Liver (tissue), 9 donors: ENCODE results near the gene FKBP15. TPM values are rescaled to one million over a fixed set of nuclear protein-coding genes. Genes with fewer than 3 reads are reported as not detected.

ENCODE experiments used
- DNase-seq: peaks from one replicate; pipeline ENCODE4 v3.0.0-alpha.2; 2017; ENCODE audit warnings: low spot score
- H3K27ac ChIP-seq, 2 donors: one replicate each; pipeline ENCODE4 v1.7.0; 2013; ENCODE audit warnings: inconsistent platforms in 2 of 2, low read length in 2 of 2, control low read depth in 1 of 2, low read depth in 1 of 2, mild to moderate bottlenecking in 1 of 2
- H3K27me3 ChIP-seq, 4 donors: one replicate each; pipeline versions ENCODE4 v1.6.1 to v1.7.0; 2013; ENCODE audit warnings: low read length in 3 of 4, inconsistent platforms in 1 of 4, mild to moderate bottlenecking in 1 of 4, moderate library complexity in 1 of 4; ENCODE audit not compliant: control insufficient read depth in 4 of 4, insufficient read depth in 4 of 4
- H3K36me3 ChIP-seq, 4 donors: one replicate each; pipeline versions ENCODE4 v1.6.1 to v1.7.0; 2013; ENCODE audit warnings: low read length in 3 of 4, mild to moderate bottlenecking in 3 of 4, low read depth in 1 of 4, moderate library complexity in 1 of 4; ENCODE audit not compliant: control insufficient read depth in 4 of 4, insufficient read depth in 3 of 4
- H3K4me1 ChIP-seq, 4 donors: one replicate each; pipeline versions ENCODE4 v1.6.1 to v1.7.0; 2013; ENCODE audit warnings: low read length in 3 of 4, mild to moderate bottlenecking in 3 of 4, moderate library complexity in 1 of 4; ENCODE audit not compliant: control insufficient read depth in 4 of 4, insufficient read depth in 4 of 4
- H3K4me3 ChIP-seq, 3 donors: one replicate each; pipeline versions ENCODE4 v1.6.1 to v1.7.0; 2013; ENCODE audit warnings: low read length in 3 of 3, control low read depth in 1 of 3, low read depth in 1 of 3, mild to moderate bottlenecking in 1 of 3
- H3K9ac ChIP-seq, 2 donors: one replicate each; pipeline ENCODE4 v1.7.0; 2013; ENCODE audit warnings: low read length in 2 of 2, mild to moderate bottlenecking in 2 of 2, moderate library complexity in 2 of 2, control low read depth in 1 of 2, low read depth in 1 of 2
- H3K9me3 ChIP-seq, 4 donors: one replicate each; pipeline versions ENCODE4 v1.6.1 to v1.7.0; 2013; ENCODE audit warnings: low read length in 3 of 4; ENCODE audit not compliant: control insufficient read depth in 4 of 4
- EGR1 ChIP-seq, 2 donors: IDR thresholded peaks; 2 replicates each; pipeline ENCODE4 v1.6.1; 2016 to 2018; ENCODE audit warnings: antibody characterized with exemption in 2 of 2, low read depth in 2 of 2
- FOXA1 ChIP-seq: IDR thresholded peaks from 2 replicates; pipeline ENCODE4 v1.6.1; 2016; ENCODE audit warnings: antibody characterized with exemption
- FOXA2 ChIP-seq: IDR thresholded peaks from 2 replicates; pipeline ENCODE4 v1.6.1; 2016; ENCODE audit warnings: antibody characterized with exemption
- GABPA ChIP-seq, 2 donors: IDR thresholded peaks in 1 of 2; conservative IDR thresholded peaks in 1 of 2; 2 replicates each; pipeline ENCODE4 v1.6.1; 2016; ENCODE audit warnings: antibody characterized with exemption in 2 of 2, mild to moderate bottlenecking in 1 of 2, moderate library complexity in 1 of 2
- HNF4A ChIP-seq, 2 donors: conservative IDR thresholded peaks; 2 replicates each; pipeline ENCODE4 v1.6.1; 2016; ENCODE audit warnings: antibody characterized with exemption in 2 of 2, mild to moderate bottlenecking in 2 of 2
- HNF4G ChIP-seq: IDR thresholded peaks from 2 replicates; pipeline ENCODE4 v1.6.1; 2016; ENCODE audit warnings: antibody characterized with exemption
- JUND ChIP-seq, 2 donors: IDR thresholded peaks; 2 replicates each; pipeline ENCODE4 v1.6.1; 2016; ENCODE audit warnings: antibody characterized with exemption in 2 of 2
- NR2F2 ChIP-seq: IDR thresholded peaks from 2 replicates; pipeline ENCODE4 v1.6.1; 2016; ENCODE audit warnings: antibody characterized with exemption
- RAD21 ChIP-seq, 2 donors: IDR thresholded peaks; 2 replicates each; pipeline ENCODE4 v1.6.1; 2016; ENCODE audit warnings: antibody characterized with exemption in 2 of 2, mild to moderate bottlenecking in 2 of 2
- RXRA ChIP-seq, 2 donors: IDR thresholded peaks; 2 replicates each; pipeline ENCODE4 v1.6.1; 2017 to 2018; ENCODE audit warnings: antibody characterized with exemption in 2 of 2, mild to moderate bottlenecking in 1 of 2
- SP1 ChIP-seq: IDR thresholded peaks from 2 replicates; pipeline ENCODE4 v1.6.1; 2018; ENCODE audit warnings: antibody characterized with exemption, mild to moderate bottlenecking
- TAF1 ChIP-seq: conservative IDR thresholded peaks from 2 replicates; pipeline ENCODE4 v1.6.1; 2016; ENCODE audit warnings: antibody characterized with exemption, mild to moderate bottlenecking
- YY1 ChIP-seq: IDR thresholded peaks from 2 replicates; pipeline ENCODE4 v1.6.1; 2016; ENCODE audit warnings: antibody characterized with exemption, mild to moderate bottlenecking
- WGBS: extraction: QIAGEN DNeasy Blood & Tissue Kit; methylation state at CpG from one replicate; pipeline ENCODE4 v1.1.7; 2013; 5-methylcytosine and 5-hydroxymethylcytosine counted together
- polyA plus RNA-seq, 2 donors: library from polyadenylated mRNA; stranded (reverse) in 1 of 2; unstranded in 1 of 2; fragments of 200-250 nt in 1 of 2; fragments of >200 nt in 1 of 2; fragmentation: Nextera tagmentation in 1 of 2; extraction: Ambion mirVana in 1 of 2; gene quantifications; one replicate each; pipeline versions ENCODE4 v1.2.1 to v1.2.3, GENCODE V29; 2013 to 2015
- total RNA-seq, 2 donors: library from RNA; depleted of rRNA; stranded (reverse); fragments of >200 nt; gene quantifications; one replicate each; pipeline ENCODE4 v1.2.3, GENCODE V29; 2014
- TF ChIP-seq, protein P1 (sequence below): IDR thresholded peaks from 2 replicates; pipeline ENCODE4 v1.6.1; 2016; ENCODE audit warnings: antibody characterized with exemption
- TF ChIP-seq, protein P2 (sequence below): fragments of 150-350 bp; IDR thresholded peaks from 2 replicates; pipeline ENCODE4 v1.5.1; 2017; ENCODE audit warnings: improper control_type of control experiment, low read depth, low read length; ENCODE audit not compliant: missing input control
- TF ChIP-seq, protein P3 (sequence below): IDR thresholded peaks from 2 replicates; pipeline ENCODE4 v1.6.1; 2016; ENCODE audit warnings: antibody characterized with exemption
- TF ChIP-seq, protein P4 (sequence below): IDR thresholded peaks from 2 replicates; pipeline ENCODE4 v1.6.1; 2016; ENCODE audit warnings: antibody characterized with exemption
- TF ChIP-seq, protein P5 (sequence below): IDR thresholded peaks from 2 replicates; pipeline ENCODE4 v1.6.1; 2016; ENCODE audit warnings: antibody characterized with exemption, mild to moderate bottlenecking
- donor health status: healthy.
- donor health status: healthy.
- donor health status: healthy.
- donor health status: healthy.
- donor health status: healthy.

Gene FKBP15
- total and polyA plus RNA-seq, 4 donors, result 6.2 to 18.2 (median 12.9) TPM

DNA sequence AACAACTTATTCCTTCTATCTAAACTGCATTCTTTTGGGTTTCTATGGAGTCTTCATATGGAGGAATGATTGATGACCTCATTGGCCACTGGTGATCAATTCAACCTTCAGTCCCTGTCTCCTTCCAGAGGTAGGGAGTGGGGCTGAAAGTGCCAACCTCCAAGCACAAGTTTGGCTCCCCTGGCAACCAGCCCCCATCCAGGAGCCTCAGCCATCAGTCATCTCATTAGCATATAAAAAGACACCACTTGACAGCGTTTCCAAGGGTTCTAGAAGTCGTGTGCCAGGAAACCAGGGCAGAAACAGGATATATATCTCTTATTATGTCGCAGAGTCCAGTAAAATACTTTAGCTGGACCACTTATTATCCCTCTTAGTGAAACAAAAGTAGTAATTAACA lies 60.5 kb downstream of the FKBP15 start:
- WGBS, result 81% methylated on average over 3 of the region's 3 CpGs
- no peak for DNase-seq
- Histone ChIP-seq H3K4me3 (no peak overlapping the region), H3K27me3 (no peaks in the 10 kb centered on the region), H3K27ac (no peak overlapping the region), H3K36me3 (peaks cover 3 to 46% (median 40%) of the 10 kb centered on the region in 4 donors), H3K9me3 (no peaks in the 10 kb centered on the region), H3K4me1 (peaks cover 0 to 8% (median 6%) of the 10 kb centered on the region in 4 donors), H3K9ac (no peak overlapping the region)
- TF ChIP-seq, protein P1, sequence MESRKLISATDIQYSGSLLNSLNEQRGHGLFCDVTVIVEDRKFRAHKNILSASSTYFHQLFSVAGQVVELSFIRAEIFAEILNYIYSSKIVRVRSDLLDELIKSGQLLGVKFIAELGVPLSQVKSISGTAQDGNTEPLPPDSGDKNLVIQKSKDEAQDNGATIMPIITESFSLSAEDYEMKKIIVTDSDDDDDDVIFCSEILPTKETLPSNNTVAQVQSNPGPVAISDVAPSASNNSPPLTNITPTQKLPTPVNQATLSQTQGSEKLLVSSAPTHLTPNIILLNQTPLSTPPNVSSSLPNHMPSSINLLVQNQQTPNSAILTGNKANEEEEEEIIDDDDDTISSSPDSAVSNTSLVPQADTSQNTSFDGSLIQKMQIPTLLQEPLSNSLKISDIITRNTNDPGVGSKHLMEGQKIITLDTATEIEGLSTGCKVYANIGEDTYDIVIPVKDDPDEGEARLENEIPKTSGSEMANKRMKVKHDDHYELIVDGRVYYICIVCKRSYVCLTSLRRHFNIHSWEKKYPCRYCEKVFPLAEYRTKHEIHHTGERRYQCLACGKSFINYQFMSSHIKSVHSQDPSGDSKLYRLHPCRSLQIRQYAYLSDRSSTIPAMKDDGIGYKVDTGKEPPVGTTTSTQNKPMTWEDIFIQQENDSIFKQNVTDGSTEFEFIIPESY, result no peak
- TF ChIP-seq TAF1 (no peak), FOXA2 (no peak), SP1 (no peak), RXRA (IDR thresholded peaks at IDR 0.05) (no peak), JUND (IDR thresholded peaks at IDR 0.05) (no peak), EGR1 (IDR thresholded peaks at IDR 0.05; ENCODE audit: low read depth in 2 of 2) (no peak), HNF4A (conservative IDR thresholded peaks at IDR 0.05) (no peak), FOXA1 (no peak), RAD21 (IDR thresholded peaks at IDR 0.05) (no peak), GABPA (IDR thresholded peaks at IDR 0.05 in 1 of 2, conservative IDR thresholded peaks at IDR 0.05 in 1 of 2) (no peak), NR2F2 (no peak), HNF4G (no peak), YY1 (no peak)
- TF ChIP-seq, protein P2, sequence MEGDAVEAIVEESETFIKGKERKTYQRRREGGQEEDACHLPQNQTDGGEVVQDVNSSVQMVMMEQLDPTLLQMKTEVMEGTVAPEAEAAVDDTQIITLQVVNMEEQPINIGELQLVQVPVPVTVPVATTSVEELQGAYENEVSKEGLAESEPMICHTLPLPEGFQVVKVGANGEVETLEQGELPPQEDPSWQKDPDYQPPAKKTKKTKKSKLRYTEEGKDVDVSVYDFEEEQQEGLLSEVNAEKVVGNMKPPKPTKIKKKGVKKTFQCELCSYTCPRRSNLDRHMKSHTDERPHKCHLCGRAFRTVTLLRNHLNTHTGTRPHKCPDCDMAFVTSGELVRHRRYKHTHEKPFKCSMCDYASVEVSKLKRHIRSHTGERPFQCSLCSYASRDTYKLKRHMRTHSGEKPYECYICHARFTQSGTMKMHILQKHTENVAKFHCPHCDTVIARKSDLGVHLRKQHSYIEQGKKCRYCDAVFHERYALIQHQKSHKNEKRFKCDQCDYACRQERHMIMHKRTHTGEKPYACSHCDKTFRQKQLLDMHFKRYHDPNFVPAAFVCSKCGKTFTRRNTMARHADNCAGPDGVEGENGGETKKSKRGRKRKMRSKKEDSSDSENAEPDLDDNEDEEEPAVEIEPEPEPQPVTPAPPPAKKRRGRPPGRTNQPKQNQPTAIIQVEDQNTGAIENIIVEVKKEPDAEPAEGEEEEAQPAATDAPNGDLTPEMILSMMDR, result no peak
- TF ChIP-seq, protein P3, sequence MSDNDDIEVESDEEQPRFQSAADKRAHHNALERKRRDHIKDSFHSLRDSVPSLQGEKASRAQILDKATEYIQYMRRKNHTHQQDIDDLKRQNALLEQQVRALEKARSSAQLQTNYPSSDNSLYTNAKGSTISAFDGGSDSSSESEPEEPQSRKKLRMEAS, result no peak
- TF ChIP-seq, protein P4, sequence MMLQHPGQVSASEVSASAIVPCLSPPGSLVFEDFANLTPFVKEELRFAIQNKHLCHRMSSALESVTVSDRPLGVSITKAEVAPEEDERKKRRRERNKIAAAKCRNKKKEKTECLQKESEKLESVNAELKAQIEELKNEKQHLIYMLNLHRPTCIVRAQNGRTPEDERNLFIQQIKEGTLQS, result no peak
- TF ChIP-seq, protein P5, sequence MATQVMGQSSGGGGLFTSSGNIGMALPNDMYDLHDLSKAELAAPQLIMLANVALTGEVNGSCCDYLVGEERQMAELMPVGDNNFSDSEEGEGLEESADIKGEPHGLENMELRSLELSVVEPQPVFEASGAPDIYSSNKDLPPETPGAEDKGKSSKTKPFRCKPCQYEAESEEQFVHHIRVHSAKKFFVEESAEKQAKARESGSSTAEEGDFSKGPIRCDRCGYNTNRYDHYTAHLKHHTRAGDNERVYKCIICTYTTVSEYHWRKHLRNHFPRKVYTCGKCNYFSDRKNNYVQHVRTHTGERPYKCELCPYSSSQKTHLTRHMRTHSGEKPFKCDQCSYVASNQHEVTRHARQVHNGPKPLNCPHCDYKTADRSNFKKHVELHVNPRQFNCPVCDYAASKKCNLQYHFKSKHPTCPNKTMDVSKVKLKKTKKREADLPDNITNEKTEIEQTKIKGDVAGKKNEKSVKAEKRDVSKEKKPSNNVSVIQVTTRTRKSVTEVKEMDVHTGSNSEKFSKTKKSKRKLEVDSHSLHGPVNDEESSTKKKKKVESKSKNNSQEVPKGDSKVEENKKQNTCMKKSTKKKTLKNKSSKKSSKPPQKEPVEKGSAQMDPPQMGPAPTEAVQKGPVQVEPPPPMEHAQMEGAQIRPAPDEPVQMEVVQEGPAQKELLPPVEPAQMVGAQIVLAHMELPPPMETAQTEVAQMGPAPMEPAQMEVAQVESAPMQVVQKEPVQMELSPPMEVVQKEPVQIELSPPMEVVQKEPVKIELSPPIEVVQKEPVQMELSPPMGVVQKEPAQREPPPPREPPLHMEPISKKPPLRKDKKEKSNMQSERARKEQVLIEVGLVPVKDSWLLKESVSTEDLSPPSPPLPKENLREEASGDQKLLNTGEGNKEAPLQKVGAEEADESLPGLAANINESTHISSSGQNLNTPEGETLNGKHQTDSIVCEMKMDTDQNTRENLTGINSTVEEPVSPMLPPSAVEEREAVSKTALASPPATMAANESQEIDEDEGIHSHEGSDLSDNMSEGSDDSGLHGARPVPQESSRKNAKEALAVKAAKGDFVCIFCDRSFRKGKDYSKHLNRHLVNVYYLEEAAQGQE, result no peak
